Transverse colon (tissue), 4 donors: ENCODE measurements around the gene OAS3.

Experiments used
- POLR2A ChIP-seq: fragments of 450-650 bp; IDR thresholded peaks from one replicate; pipeline ENCODE4 v1.6.1; 2016; ENCODE audit warnings: antibody characterized with exemption, mild to moderate bottlenecking, moderate library complexity
- POLR2AphosphoS5 ChIP-seq, 3 donors: sonication (generic); formaldehyde crosslinking; IDR thresholded peaks; one replicate each; pipeline ENCODE4 v1.6.1; 2016; ENCODE audit warnings: antibody characterized with exemption in 3 of 3
- TF ChIP-seq, protein P1 (sequence below), 5 experiments: fragments of 200-600 bp in 3 of 5; fragments of 450-650 bp in 2 of 5; sonication (generic) in 3 of 5; IDR thresholded peaks; 1 replicate in 2 of 5; 2 replicates in 3 of 5; pipeline ENCODE4 v1.5.1; 2016 to 2017; ENCODE audit warnings: antibody characterized with exemption in 5 of 5, inconsistent platforms in 3 of 5, mild to moderate bottlenecking in 2 of 5, moderate library complexity in 1 of 5

GRCh38 chr12:112909693-112910092 is 28.6 kb upstream of the OAS3 start:
- TF ChIP-seq, protein P1, sequence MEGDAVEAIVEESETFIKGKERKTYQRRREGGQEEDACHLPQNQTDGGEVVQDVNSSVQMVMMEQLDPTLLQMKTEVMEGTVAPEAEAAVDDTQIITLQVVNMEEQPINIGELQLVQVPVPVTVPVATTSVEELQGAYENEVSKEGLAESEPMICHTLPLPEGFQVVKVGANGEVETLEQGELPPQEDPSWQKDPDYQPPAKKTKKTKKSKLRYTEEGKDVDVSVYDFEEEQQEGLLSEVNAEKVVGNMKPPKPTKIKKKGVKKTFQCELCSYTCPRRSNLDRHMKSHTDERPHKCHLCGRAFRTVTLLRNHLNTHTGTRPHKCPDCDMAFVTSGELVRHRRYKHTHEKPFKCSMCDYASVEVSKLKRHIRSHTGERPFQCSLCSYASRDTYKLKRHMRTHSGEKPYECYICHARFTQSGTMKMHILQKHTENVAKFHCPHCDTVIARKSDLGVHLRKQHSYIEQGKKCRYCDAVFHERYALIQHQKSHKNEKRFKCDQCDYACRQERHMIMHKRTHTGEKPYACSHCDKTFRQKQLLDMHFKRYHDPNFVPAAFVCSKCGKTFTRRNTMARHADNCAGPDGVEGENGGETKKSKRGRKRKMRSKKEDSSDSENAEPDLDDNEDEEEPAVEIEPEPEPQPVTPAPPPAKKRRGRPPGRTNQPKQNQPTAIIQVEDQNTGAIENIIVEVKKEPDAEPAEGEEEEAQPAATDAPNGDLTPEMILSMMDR (IDR thresholded peaks at IDR 0.05), result no peak
- TF ChIP-seq POLR2A (no peak), POLR2AphosphoS5 (IDR thresholded peaks at IDR 0.05) (no peak)
